HEK293 (cell line): ENCODE data around the gene SECTM1.

ENCODE experiments used
- CTCF ChIA-PET: fragments of 350-600 bp; formaldehyde crosslinking; extraction: SDS; loops from one replicate; lab custom pipeline; 2021; ENCODE audit warnings: antibody characterized with exemption; lab: Yijun Ruan, JAX
- POLR2A ChIA-PET: fragments of 300-600 bp; formaldehyde crosslinking; extraction: SDS; loops from one replicate; lab custom pipeline; 2020; ENCODE audit warnings: antibody characterized with exemption, inconsistent platforms; lab: Yijun Ruan, JAX
- H3K27ac ChIP-seq: fragments of 200-500 bp; sonication (Bioruptor generic); 2 replicates; pipeline ENCODE4 v1.5.1; 2014; ENCODE audit warnings: low read depth, low read length, control low read depth, inconsistent platforms; ENCODE audit errors: extremely low read depth
- H3K36me3 ChIP-seq, 2 experiments: fragments of 200-500 bp in 1 of 2; sonication (Bioruptor generic) in 1 of 2; 1 replicate in 1 of 2; 2 replicates in 1 of 2; pipeline ENCODE4 v1.5.1; 2014 to 2017; ENCODE audit warnings: inconsistent platforms in 2 of 2, low read length in 2 of 2; ENCODE audit not compliant: control insufficient read depth in 2 of 2, insufficient read depth in 1 of 2
- H3K4me1 ChIP-seq: fragments of 200-500 bp; sonication (Bioruptor generic); 2 replicates; pipeline ENCODE4 v1.5.1; 2014; ENCODE audit warnings: mild to moderate bottlenecking, low read length, inconsistent platforms; ENCODE audit not compliant: control insufficient read depth, insufficient read depth
- H3K4me3 ChIP-seq: 2 replicates; pipeline ENCODE4 v1.5.1; 2011; ENCODE audit warnings: low read depth, mild to moderate bottlenecking, control low read depth, low read length, moderate library complexity
- H3K9me3 ChIP-seq: fragments of 200-500 bp; sonication (Bioruptor generic); 2 replicates; pipeline ENCODE4 v1.5.1; 2014; ENCODE audit warnings: low read depth, low read length, inconsistent platforms; ENCODE audit not compliant: control insufficient read depth, insufficient read depth
- BCL11B ChIP-seq: fragments of 450-650 bp; formaldehyde crosslinking; IDR thresholded peaks from 2 replicates; pipeline ENCODE4 v1.5.1; 2016; ENCODE audit warnings: low read depth, missing biosample characterization, missing genetic modification characterization
- FEZF1 ChIP-seq: fragments of 450-650 bp; formaldehyde crosslinking; IDR thresholded peaks from 2 replicates; pipeline ENCODE4 v1.5.1; 2016; ENCODE audit warnings: missing biosample characterization, missing genetic modification characterization
- GLIS1 ChIP-seq: fragments of 450-650 bp; formaldehyde crosslinking; IDR thresholded peaks from 2 replicates; pipeline ENCODE4 v1.5.1; 2016; ENCODE audit warnings: missing biosample characterization, missing genetic modification characterization
- PRDM4 ChIP-seq: fragments of 450-650 bp; formaldehyde crosslinking; IDR thresholded peaks from 2 replicates; pipeline ENCODE4 v1.5.1; 2017; ENCODE audit warnings: missing biosample characterization, missing genetic modification characterization
- ZBTB11 ChIP-seq: fragments of 450-650 bp; formaldehyde crosslinking; conservative IDR thresholded peaks from 2 replicates; pipeline ENCODE4 v1.5.1; 2016; ENCODE audit warnings: low read depth, missing biosample characterization, missing genetic modification characterization
- ZBTB17 ChIP-seq: fragments of 450-650 bp; formaldehyde crosslinking; IDR thresholded peaks from 2 replicates; pipeline ENCODE4 v1.5.1; 2016; ENCODE audit warnings: missing biosample characterization, missing genetic modification characterization
- ZNF211 ChIP-seq: fragments of 450-650 bp; formaldehyde crosslinking; IDR thresholded peaks from 2 replicates; pipeline ENCODE4 v1.5.1; 2016; ENCODE audit warnings: low read depth, missing biosample characterization, missing genetic modification characterization
- ZNF404 ChIP-seq: fragments of 450-650 bp; formaldehyde crosslinking; IDR thresholded peaks from 2 replicates; pipeline ENCODE4 v1.5.1; 2017; ENCODE audit warnings: missing biosample characterization, missing genetic modification characterization
- ZNF529 ChIP-seq: fragments of 450-650 bp; formaldehyde crosslinking; IDR thresholded peaks from 2 replicates; pipeline ENCODE4 v1.5.1; 2017; ENCODE audit warnings: missing genetic modification characterization, missing biosample characterization; ENCODE audit not compliant: insufficient replicate concordance
- ZNF555 ChIP-seq: fragments of 450-650 bp; formaldehyde crosslinking; conservative IDR thresholded peaks from 2 replicates; pipeline ENCODE4 v1.5.1; 2017; ENCODE audit warnings: missing biosample characterization, mild to moderate bottlenecking, missing genetic modification characterization, inconsistent platforms
- ZNF596 ChIP-seq: fragments of 450-650 bp; IDR thresholded peaks from 2 replicates; pipeline ENCODE4 v1.5.0; 2018; ENCODE audit warnings: missing biosample characterization, mild to moderate bottlenecking, missing genetic modification characterization, moderate library complexity
- ZNF600 ChIP-seq: fragments of 450-650 bp; formaldehyde crosslinking; IDR thresholded peaks from 2 replicates; pipeline ENCODE4 v1.5.1; 2016; ENCODE audit warnings: missing biosample characterization, missing genetic modification characterization
- ZNF623 ChIP-seq: fragments of 450-650 bp; formaldehyde crosslinking; IDR thresholded peaks from 2 replicates; pipeline ENCODE4 v1.5.1; 2016; ENCODE audit warnings: missing biosample characterization, missing genetic modification characterization
- TF ChIP-seq, protein P1 (sequence below): fragments of 450-650 bp; formaldehyde crosslinking; IDR thresholded peaks from 2 replicates; pipeline ENCODE4 v1.5.1; 2016; ENCODE audit warnings: missing biosample characterization, missing genetic modification characterization
- TF ChIP-seq, protein P2 (sequence below): fragments of 450-650 bp; formaldehyde crosslinking; IDR thresholded peaks from 2 replicates; pipeline ENCODE4 v1.5.1; 2016; ENCODE audit warnings: missing biosample characterization, missing genetic modification characterization
- TF ChIP-seq, protein P3 (sequence below): fragments of 450-650 bp; formaldehyde crosslinking; IDR thresholded peaks from 2 replicates; pipeline ENCODE4 v1.5.1; 2016; ENCODE audit warnings: missing biosample characterization, missing genetic modification characterization, low read depth

SECTM1 gene

GRCh38 chr17:82295472-82295814 is 38.1 kb downstream of the SECTM1 start (continued):
- TF ChIP-seq ZNF211 (tag by site-specific recombination): no peak
- TF ChIP-seq, all 188 proteins: peak for 0

- Histone ChIP-seq H3K36me3 (no peaks in the 10 kb centered on the region), H3K27ac (no peak overlapping the region), H3K4me1 (peaks cover 13% of the 10 kb centered on the region), H3K4me3 (no peak overlapping the region), H3K9me3 (no peaks in the 10 kb centered on the region)
- ChIA-PET POLR2A (interaction anchor here (0.6 kb wide), 1 partner anchor 28 kb away, joined by 3 read pairs; no protein-coding TSS in a partner anchor), CTCF (interaction anchor here (0.7 kb wide), 1 partner anchor 9 kb away, joined by 4 read pairs; no protein-coding TSS in a partner anchor)
- TF ChIP-seq ZNF555 (no peak), ZNF404 (no peak), BCL11B (tag by site-specific recombination) (no peak), ZNF600 (tag by site-specific recombination) (0 out of 2 replicates have a peak, but pooled peaks have one; percentile 53)
These were observed 39.3 kb downstream of the SECTM1 start for GRCh38 chr17:82294064-82294773.

- CTCF ChIA-PET: interaction anchor here (0.6 to 1.7 kb wide), 4 partner anchors 9 to 343 kb away, joined by 3 to 8 read pairs (median 3); no protein-coding TSS in a partner anchor
- no peaks in the 10 kb centered on the region for H3K36me3 ChIP-seq
- peak overlapping the region; percentile 57 for H3K4me3 ChIP-seq
- no peaks in the 10 kb centered on the region for H3K9me3 ChIP-seq
- H3K27ac ChIP-seq: peak overlapping the region; percentile 78
- POLR2A ChIA-PET: interaction anchor here (0.5 to 2.5 kb wide), 31 partner anchors 9 to 295 kb away, joined by 3 to 44 read pairs (median 7); partner anchors contain the start of genes CD7, CSNK1D, HEXD and SECTM1
- H3K4me1 ChIP-seq: peaks cover 13% of the 10 kb centered on the region
- TF ChIP-seq, protein P1, sequence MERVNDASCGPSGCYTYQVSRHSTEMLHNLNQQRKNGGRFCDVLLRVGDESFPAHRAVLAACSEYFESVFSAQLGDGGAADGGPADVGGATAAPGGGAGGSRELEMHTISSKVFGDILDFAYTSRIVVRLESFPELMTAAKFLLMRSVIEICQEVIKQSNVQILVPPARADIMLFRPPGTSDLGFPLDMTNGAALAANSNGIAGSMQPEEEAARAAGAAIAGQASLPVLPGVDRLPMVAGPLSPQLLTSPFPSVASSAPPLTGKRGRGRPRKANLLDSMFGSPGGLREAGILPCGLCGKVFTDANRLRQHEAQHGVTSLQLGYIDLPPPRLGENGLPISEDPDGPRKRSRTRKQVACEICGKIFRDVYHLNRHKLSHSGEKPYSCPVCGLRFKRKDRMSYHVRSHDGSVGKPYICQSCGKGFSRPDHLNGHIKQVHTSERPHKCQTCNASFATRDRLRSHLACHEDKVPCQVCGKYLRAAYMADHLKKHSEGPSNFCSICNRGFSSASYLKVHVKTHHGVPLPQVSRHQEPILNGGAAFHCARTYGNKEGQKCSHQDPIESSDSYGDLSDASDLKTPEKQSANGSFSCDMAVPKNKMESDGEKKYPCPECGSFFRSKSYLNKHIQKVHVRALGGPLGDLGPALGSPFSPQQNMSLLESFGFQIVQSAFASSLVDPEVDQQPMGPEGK (tag by site-specific recombination): peak; percentile 79
- TF ChIP-seq ZNF529 (tag by site-specific recombination) (no peak), ZBTB11 (tag by site-specific recombination) (peak; percentile 55; the same call in 1 of the 2 replicates), PRDM4 (tag by site-specific recombination) (0 out of 2 replicates have a peak, but pooled peaks have one; percentile 11), ZBTB17 (tag by site-specific recombination) (peak; percentile 95), FEZF1 (0 out of 2 replicates have a peak, but pooled peaks have one; percentile 31), GLIS1 (peak; percentile 59), ZNF596 (tag by site-specific recombination) (0 out of 2 replicates have a peak, but pooled peaks have one; percentile 27), ZNF623 (tag by site-specific recombination) (no peak)
- TF ChIP-seq, protein P2, sequence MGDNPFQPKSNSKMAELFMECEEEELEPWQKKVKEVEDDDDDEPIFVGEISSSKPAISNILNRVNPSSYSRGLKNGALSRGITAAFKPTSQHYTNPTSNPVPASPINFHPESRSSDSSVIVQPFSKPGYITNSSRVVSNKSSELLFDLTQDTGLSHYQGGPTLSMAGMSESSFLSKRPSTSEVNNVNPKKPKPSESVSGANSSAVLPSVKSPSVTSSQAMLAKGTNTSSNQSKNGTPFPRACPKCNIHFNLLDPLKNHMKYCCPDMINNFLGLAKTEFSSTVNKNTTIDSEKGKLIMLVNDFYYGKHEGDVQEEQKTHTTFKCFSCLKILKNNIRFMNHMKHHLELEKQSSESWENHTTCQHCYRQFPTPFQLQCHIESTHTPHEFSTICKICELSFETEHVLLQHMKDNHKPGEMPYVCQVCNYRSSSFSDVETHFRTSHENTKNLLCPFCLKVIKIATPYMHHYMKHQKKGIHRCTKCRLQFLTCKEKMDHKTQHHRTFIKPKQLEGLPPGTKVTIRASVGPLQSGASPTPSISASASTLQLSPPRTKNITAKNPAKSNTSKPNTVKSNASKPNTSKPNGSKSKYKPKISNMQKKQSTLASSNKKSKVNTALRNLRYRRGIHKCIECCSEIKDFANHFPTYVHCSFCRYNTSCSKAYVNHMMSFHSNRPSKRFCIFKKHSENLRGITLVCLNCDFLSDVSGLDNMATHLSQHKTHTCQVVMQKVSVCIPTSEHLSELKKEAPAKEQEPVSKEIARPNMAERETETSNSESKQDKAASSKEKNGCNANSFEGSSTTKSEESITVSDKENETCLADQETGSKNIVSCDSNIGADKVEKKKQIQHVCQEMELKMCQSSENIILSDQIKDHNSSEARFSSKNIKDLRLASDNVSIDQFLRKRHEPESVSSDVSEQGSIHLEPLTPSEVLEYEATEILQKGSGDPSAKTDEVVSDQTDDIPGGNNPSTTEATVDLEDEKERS (tag by site-specific recombination): no peak
- TF ChIP-seq, protein P3, sequence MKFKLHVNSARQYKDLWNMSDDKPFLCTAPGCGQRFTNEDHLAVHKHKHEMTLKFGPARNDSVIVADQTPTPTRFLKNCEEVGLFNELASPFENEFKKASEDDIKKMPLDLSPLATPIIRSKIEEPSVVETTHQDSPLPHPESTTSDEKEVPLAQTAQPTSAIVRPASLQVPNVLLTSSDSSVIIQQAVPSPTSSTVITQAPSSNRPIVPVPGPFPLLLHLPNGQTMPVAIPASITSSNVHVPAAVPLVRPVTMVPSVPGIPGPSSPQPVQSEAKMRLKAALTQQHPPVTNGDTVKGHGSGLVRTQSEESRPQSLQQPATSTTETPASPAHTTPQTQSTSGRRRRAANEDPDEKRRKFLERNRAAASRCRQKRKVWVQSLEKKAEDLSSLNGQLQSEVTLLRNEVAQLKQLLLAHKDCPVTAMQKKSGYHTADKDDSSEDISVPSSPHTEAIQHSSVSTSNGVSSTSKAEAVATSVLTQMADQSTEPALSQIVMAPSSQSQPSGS (tag by site-specific recombination): no peak
These were observed 41.1 kb downstream of the SECTM1 start for GRCh38 chr17:82292251-82293154.
